Type B pancreatic cell (in vitro differentiated cells): ENCODE results near the gene HMGCS1. TPM values are rescaled to one million over a fixed set of nuclear protein-coding genes. Genes with fewer than 3 reads are reported as not detected.
A peak's percentile ranks its signal among the peaks of the same experiment; 100 is the strongest.
"Not testable (repeated sequence)": the region's sequence is repeated elsewhere in the genome, so short reads cannot be mapped to it uniquely, and the experiment has no call there.

Source experiments
- DNase-seq: peaks from one replicate; pipeline ENCODE4 v3.0.0; 2021; ENCODE audit warnings: mixed read lengths; ENCODE audit not compliant: unreplicated experiment; ENCODE audit errors: extremely low spot score
- H3K27ac Mint-ChIP-seq: 2 replicates; pipeline ENCODE4 v1.8.0; 2021; ENCODE audit warnings: mild to moderate bottlenecking, mixed read lengths
- H3K27me3 Mint-ChIP-seq: 2 replicates; pipeline ENCODE4 v1.8.0; 2021; ENCODE audit warnings: mixed read lengths
- H3K36me3 Mint-ChIP-seq: 2 replicates; pipeline ENCODE4 v1.8.0; 2021; ENCODE audit warnings: mixed read lengths
- H3K4me1 Mint-ChIP-seq: one replicate; pipeline ENCODE4 v1.8.0; 2021; ENCODE audit warnings: mixed read lengths; ENCODE audit not compliant: unreplicated experiment
- H3K4me3 Mint-ChIP-seq: 2 replicates; pipeline ENCODE4 v1.8.0; 2021; ENCODE audit warnings: mild to moderate bottlenecking, mixed read lengths
- H3K9me3 Mint-ChIP-seq: 2 replicates; pipeline ENCODE4 v1.8.0; 2021; ENCODE audit warnings: mixed read lengths
- total RNA-seq: library from RNA; stranded (reverse); gene quantifications from 2 replicates; pipeline ENCODE4 v1.2.1, GENCODE V29; 2021; ENCODE audit warnings: low replicate concordance
- TF ChIP-seq, protein P1 (sequence below): fragments of 200-600 bp; sonication (generic); conservative IDR thresholded peaks from 2 replicates; pipeline ENCODE4 v1.5.0; 2021; ENCODE audit warnings: antibody characterized with exemption, mild to moderate bottlenecking

The HMGCS1 gene
- total RNA-seq, 1 donor from 2014 or later, result 128 TPM

GRCh38 chr5:43312699-43313034 lies 545 bp downstream of the HMGCS1 start:
- Mint-ChIP-seq H3K4me3 (peak overlapping the region; percentile 99), H3K36me3 (peaks cover 4% of the 10 kb centered on the region), H3K27me3 (no peaks in the 10 kb centered on the region), H3K27ac (peak overlapping the region; percentile 96), H3K4me1 (peaks cover 55% of the 10 kb centered on the region), H3K9me3 (peaks cover 5% of the 10 kb centered on the region)
- TF ChIP-seq, protein P1, sequence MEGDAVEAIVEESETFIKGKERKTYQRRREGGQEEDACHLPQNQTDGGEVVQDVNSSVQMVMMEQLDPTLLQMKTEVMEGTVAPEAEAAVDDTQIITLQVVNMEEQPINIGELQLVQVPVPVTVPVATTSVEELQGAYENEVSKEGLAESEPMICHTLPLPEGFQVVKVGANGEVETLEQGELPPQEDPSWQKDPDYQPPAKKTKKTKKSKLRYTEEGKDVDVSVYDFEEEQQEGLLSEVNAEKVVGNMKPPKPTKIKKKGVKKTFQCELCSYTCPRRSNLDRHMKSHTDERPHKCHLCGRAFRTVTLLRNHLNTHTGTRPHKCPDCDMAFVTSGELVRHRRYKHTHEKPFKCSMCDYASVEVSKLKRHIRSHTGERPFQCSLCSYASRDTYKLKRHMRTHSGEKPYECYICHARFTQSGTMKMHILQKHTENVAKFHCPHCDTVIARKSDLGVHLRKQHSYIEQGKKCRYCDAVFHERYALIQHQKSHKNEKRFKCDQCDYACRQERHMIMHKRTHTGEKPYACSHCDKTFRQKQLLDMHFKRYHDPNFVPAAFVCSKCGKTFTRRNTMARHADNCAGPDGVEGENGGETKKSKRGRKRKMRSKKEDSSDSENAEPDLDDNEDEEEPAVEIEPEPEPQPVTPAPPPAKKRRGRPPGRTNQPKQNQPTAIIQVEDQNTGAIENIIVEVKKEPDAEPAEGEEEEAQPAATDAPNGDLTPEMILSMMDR, result peak; percentile 16
- DNase-seq, result no peak

DNA sequence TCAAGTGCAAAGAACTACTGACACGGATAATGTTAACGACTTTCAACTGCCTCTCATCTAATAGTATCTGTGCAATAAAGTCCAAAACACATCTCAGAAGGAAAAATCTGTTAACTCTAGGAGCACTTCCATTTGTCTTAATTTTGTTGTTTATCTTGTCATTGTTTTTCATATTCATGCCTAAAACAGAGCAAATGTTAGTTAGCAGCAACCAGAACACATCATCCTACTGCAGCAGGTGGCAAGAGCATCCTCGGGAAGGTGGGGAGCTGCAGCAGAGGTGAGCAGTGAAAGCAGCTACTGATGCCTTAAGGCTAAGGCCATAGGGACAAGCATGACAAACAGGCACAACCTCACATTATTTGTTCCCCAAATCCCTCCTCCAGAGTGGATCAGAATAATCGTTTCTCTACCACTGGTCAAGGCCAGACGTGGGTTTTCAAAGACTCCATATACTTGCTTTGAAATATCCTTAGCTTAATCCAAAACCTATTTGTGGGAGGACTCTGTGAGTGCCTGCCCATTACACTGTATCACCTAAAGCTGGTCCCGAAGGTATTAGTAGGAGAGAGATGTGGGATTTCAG lies 1.0 kb downstream of the HMGCS1 start:
- TF ChIP-seq, protein P1, result no peak
- DNase-seq, result no peak
- Mint-ChIP-seq H3K36me3 (peaks cover 4% of the 10 kb centered on the region), H3K27me3 (no peaks in the 10 kb centered on the region), H3K4me3 (peak overlapping the region; percentile 99), H3K9me3 (peaks cover 5% of the 10 kb centered on the region), H3K4me1 (peaks cover 56% of the 10 kb centered on the region), H3K27ac (peak overlapping the region; percentile 96)

GRCh38 chr5:43309637-43310036 lies 3.6 kb downstream of the HMGCS1 start:
- TF ChIP-seq, protein P1, result no peak
- Mint-ChIP-seq H3K27me3 (no peaks in the 10 kb centered on the region), H3K9me3 (peaks cover 5% of the 10 kb centered on the region), H3K27ac (peak overlapping the region; percentile 90), H3K36me3 (peaks cover 4% of the 10 kb centered on the region), H3K4me1 (peaks cover 63% of the 10 kb centered on the region), H3K4me3 (peak overlapping the region; percentile 65)
- DNase-seq, result no peak

GRCh38 chr5:43309122-43309521 lies 4.1 kb downstream of the HMGCS1 start:
- H3K27ac Mint-ChIP-seq, result peak overlapping the region; percentile 90
- H3K9me3 Mint-ChIP-seq, result peaks cover 5% of the 10 kb centered on the region
- H3K36me3 Mint-ChIP-seq, result peaks cover 5% of the 10 kb centered on the region
- TF ChIP-seq, protein P1, result no peak
- DNase-seq, result no peak
- H3K4me3 Mint-ChIP-seq, result peak overlapping the region; percentile 65
- H3K27me3 Mint-ChIP-seq, result no peaks in the 10 kb centered on the region
- peaks cover 59% of the 10 kb centered on the region for H3K4me1 Mint-ChIP-seq

- not testable (repeated sequence) for H3K27me3 Mint-ChIP-seq, H3K9me3 Mint-ChIP-seq, H3K4me3 Mint-ChIP-seq, DNase-seq
- Mint-ChIP-seq H3K4me1 (peaks cover 57% of the 10 kb centered on the region), H3K27ac (peak overlapping the region; percentile 53), H3K36me3 (peaks cover 21% of the 10 kb centered on the region)
These were observed 6.3 kb downstream of the HMGCS1 start for GRCh38 chr5:43306954-43307353.

- no peak for DNase-seq
- Mint-ChIP-seq H3K4me3 (no peak overlapping the region), H3K36me3 (peaks cover 20% of the 10 kb centered on the region), H3K27ac (peak overlapping the region; percentile 41), H3K9me3 (no peaks in the 10 kb centered on the region), H3K27me3 (no peaks in the 10 kb centered on the region), H3K4me1 (peaks cover 53% of the 10 kb centered on the region)
- TF ChIP-seq, protein P1, result peak; percentile 87
These were observed 7.2 kb downstream of the HMGCS1 start for GRCh38 chr5:43305948-43306565.
